H1 (cell line): ENCODE measurements around the gene SNAI1. TPM values are rescaled to one million over a fixed set of nuclear protein-coding genes. Genes with fewer than 3 reads are reported as not detected.
A peak's percentile ranks its signal among the peaks of the same experiment; 100 is the strongest.

Source experiments
- CBX5 ChIP-seq: fragments of 300-800, 300-1000 bp; sonication (generic); IDR thresholded peaks from 2 replicates; pipeline ENCODE4 v1.7.1; 2016; ENCODE audit warnings: antibody characterized with exemption, low read length, low read depth
- CEBPB ChIP-seq: IDR thresholded peaks from 2 replicates; pipeline ENCODE4 v1.6.1; 2012; ENCODE audit warnings: low read depth, low read length
- CHD2 ChIP-seq: IDR thresholded peaks from 2 replicates; pipeline ENCODE4 v1.6.1; 2012; ENCODE audit warnings: low read length, improper control_type of control experiment
- EZH2 ChIP-seq: fragments of 200-600 bp; sonication (generic); IDR thresholded peaks from 2 replicates; pipeline ENCODE4 v1.7.1; 2012; ENCODE audit warnings: low read depth, mild to moderate bottlenecking, moderate library complexity, low read length, inconsistent platforms; ENCODE audit not compliant: severe bottlenecking
- FOSL1 ChIP-seq: IDR thresholded peaks from 2 replicates; pipeline ENCODE4 v1.6.1; 2011; ENCODE audit warnings: mild to moderate bottlenecking, low read depth, low read length, moderate library complexity; ENCODE audit not compliant: insufficient read depth
- GABPA ChIP-seq: IDR thresholded peaks from 2 replicates; pipeline ENCODE4 v1.6.1; 2011; ENCODE audit warnings: mild to moderate bottlenecking, low read length, moderate library complexity, borderline replicate concordance; ENCODE audit not compliant: insufficient read depth
- MAX ChIP-seq: IDR thresholded peaks from 2 replicates; pipeline ENCODE4 v1.6.1; 2012; ENCODE audit warnings: inconsistent platforms
- PHF8 ChIP-seq: fragments of 200-600 bp; sonication (generic); conservative IDR thresholded peaks from 2 replicates; pipeline ENCODE4 v1.7.1; 2012; ENCODE audit warnings: low read depth, mild to moderate bottlenecking, inconsistent platforms, low read length, moderate library complexity
- RXRA ChIP-seq: IDR thresholded peaks from 2 replicates; pipeline ENCODE4 v1.6.1; 2011; ENCODE audit warnings: low read depth, mild to moderate bottlenecking, low read length, moderate library complexity; ENCODE audit not compliant: insufficient read depth
- SIN3A ChIP-seq, 2 experiments: IDR thresholded peaks in 1 of 2; conservative IDR thresholded peaks in 1 of 2; 2 replicates each; pipeline ENCODE4 v1.6.1; 2011 to 2012; ENCODE audit warnings: low read length in 2 of 2, improper control_type of control experiment in 1 of 2, low read depth in 1 of 2, mild to moderate bottlenecking in 1 of 2
- SIRT6 ChIP-seq: IDR thresholded peaks from one replicate; pipeline ENCODE4 v1.7.1; 2012; ENCODE audit warnings: low read length, inconsistent platforms
- SP2 ChIP-seq: IDR thresholded peaks from 2 replicates; pipeline ENCODE4 v1.6.1; 2012; ENCODE audit warnings: mild to moderate bottlenecking, low read length, inconsistent platforms
- TBP ChIP-seq: IDR thresholded peaks from 2 replicates; pipeline ENCODE4 v1.6.1; 2011; ENCODE audit warnings: low read depth, low read length, improper control_type of control experiment
- polyA plus RNA-seq, 7 experiments: library from polyadenylated mRNA; depleted of rRNA in 3 of 7; stranded (reverse) in 5 of 7; unstranded in 2 of 7; fragments of >200 nt in 5 of 7; fragments of 200-250 nt in 2 of 7; gene quantifications; 1 replicate in 5 of 7; 2 replicates in 1 of 7; 4 replicates in 1 of 7; pipeline versions ENCODE4 v1.2.1 to v1.2.3, GENCODE V29; 2011 to 2013; ENCODE audit warnings: missing spikeins in 2 of 7, mixed read lengths in 2 of 7
- total RNA-seq: library from RNA; stranded (reverse); fragmentation: NEBNext Ultra II Directional; extraction: Animal tissue kit (Norgen Biotek cat#: 25700); gene quantifications from 2 replicates; pipeline ENCODE4 v1.2.1, GENCODE V29; 2021
- TF ChIP-seq, protein P1 (sequence below): IDR thresholded peaks from 2 replicates; pipeline ENCODE4 v1.6.1; 2012; ENCODE audit warnings: low read length, inconsistent platforms
- TF ChIP-seq, protein P2 (sequence below): IDR thresholded peaks from 2 replicates; pipeline ENCODE4 v1.6.1; 2011; ENCODE audit warnings: low read length, improper control_type of control experiment
- TF ChIP-seq, protein P3 (sequence below), 3 experiments: IDR thresholded peaks; 1 replicate in 2 of 3; 2 replicates in 1 of 3; pipeline versions ENCODE4 v1.5.1 to v1.6.1; 2011; ENCODE audit warnings: low read length in 3 of 3, mild to moderate bottlenecking in 3 of 3, inconsistent platforms in 2 of 3, low read depth in 1 of 3, moderate library complexity in 1 of 3; ENCODE audit not compliant: insufficient read depth in 1 of 3; ENCODE audit errors: control extremely low read depth in 1 of 3
- TF ChIP-seq, protein P4 (sequence below): IDR thresholded peaks from 2 replicates; pipeline ENCODE4 v1.6.1; 2011; ENCODE audit warnings: low read depth, mild to moderate bottlenecking, low read length; ENCODE audit not compliant: insufficient read depth

Gene SNAI1
- total and polyA plus RNA-seq, 2 of the 8 experiments (the other 6 are each of a cell fraction or from before 2014, with no cell fraction given), result 6.5 to 8.0 TPM

GRCh38 chr20:49979030-49979832 is 3.5 kb upstream of the SNAI1 start (continued):
- no peak for TF ChIP-seq CEBPB
- TF ChIP-seq, protein P1, sequence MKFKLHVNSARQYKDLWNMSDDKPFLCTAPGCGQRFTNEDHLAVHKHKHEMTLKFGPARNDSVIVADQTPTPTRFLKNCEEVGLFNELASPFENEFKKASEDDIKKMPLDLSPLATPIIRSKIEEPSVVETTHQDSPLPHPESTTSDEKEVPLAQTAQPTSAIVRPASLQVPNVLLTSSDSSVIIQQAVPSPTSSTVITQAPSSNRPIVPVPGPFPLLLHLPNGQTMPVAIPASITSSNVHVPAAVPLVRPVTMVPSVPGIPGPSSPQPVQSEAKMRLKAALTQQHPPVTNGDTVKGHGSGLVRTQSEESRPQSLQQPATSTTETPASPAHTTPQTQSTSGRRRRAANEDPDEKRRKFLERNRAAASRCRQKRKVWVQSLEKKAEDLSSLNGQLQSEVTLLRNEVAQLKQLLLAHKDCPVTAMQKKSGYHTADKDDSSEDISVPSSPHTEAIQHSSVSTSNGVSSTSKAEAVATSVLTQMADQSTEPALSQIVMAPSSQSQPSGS, result no peak
- TF ChIP-seq SIRT6, result no peak
- TF ChIP-seq SIN3A (conservative IDR thresholded peaks at IDR 0.05 in 1 of 2, IDR thresholded peaks at IDR 0.05 in 1 of 2; ENCODE audit: low read depth in 1 of 2, low read length in 2 of 2), result 0 out of 4 replicates have a peak, but pooled peaks of 1 of the 2 experiments have one; percentile 63
- no peak for TF ChIP-seq TBP
- TF ChIP-seq GABPA, result no peak; the same call in 1 of the 2 replicates
- TF ChIP-seq, protein P2, sequence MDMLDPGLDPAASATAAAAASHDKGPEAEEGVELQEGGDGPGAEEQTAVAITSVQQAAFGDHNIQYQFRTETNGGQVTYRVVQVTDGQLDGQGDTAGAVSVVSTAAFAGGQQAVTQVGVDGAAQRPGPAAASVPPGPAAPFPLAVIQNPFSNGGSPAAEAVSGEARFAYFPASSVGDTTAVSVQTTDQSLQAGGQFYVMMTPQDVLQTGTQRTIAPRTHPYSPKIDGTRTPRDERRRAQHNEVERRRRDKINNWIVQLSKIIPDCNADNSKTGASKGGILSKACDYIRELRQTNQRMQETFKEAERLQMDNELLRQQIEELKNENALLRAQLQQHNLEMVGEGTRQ, result peak; percentile 73
- TF ChIP-seq, protein P3, sequence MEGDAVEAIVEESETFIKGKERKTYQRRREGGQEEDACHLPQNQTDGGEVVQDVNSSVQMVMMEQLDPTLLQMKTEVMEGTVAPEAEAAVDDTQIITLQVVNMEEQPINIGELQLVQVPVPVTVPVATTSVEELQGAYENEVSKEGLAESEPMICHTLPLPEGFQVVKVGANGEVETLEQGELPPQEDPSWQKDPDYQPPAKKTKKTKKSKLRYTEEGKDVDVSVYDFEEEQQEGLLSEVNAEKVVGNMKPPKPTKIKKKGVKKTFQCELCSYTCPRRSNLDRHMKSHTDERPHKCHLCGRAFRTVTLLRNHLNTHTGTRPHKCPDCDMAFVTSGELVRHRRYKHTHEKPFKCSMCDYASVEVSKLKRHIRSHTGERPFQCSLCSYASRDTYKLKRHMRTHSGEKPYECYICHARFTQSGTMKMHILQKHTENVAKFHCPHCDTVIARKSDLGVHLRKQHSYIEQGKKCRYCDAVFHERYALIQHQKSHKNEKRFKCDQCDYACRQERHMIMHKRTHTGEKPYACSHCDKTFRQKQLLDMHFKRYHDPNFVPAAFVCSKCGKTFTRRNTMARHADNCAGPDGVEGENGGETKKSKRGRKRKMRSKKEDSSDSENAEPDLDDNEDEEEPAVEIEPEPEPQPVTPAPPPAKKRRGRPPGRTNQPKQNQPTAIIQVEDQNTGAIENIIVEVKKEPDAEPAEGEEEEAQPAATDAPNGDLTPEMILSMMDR (IDR thresholded peaks at IDR 0.05; ENCODE audit: control extremely low read depth in 1 of 3, insufficient read depth in 1 of 3, low read depth in 1 of 3, low read length in 3 of 3), result peak; percentile 94 to 96 (median 95)
- TF ChIP-seq FOSL1, result no peak
- no peak for TF ChIP-seq CBX5
- no peak for TF ChIP-seq SP2
- 0 out of 2 replicates have a peak, but pooled peaks have one; percentile 46 for TF ChIP-seq CHD2
- no peak for TF ChIP-seq RXRA
- TF ChIP-seq, protein P4, sequence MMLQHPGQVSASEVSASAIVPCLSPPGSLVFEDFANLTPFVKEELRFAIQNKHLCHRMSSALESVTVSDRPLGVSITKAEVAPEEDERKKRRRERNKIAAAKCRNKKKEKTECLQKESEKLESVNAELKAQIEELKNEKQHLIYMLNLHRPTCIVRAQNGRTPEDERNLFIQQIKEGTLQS, result peak; percentile 71; the same call in 1 of the 2 replicates
- peak; percentile 98 for TF ChIP-seq MAX
- TF ChIP-seq PHF8, result peak; percentile 53
- no peak for TF ChIP-seq EZH2
